GM19035 (cell line): Measurements from ENCODE around the gene TAGLN.

Experiments used
- ATAC-seq: cut with Tn5 transposase; IDR thresholded peaks from one replicate; pipeline ENCODE4 v1.9.1; 2021; ENCODE audit not compliant: unreplicated experiment

The TAGLN gene

DNA sequence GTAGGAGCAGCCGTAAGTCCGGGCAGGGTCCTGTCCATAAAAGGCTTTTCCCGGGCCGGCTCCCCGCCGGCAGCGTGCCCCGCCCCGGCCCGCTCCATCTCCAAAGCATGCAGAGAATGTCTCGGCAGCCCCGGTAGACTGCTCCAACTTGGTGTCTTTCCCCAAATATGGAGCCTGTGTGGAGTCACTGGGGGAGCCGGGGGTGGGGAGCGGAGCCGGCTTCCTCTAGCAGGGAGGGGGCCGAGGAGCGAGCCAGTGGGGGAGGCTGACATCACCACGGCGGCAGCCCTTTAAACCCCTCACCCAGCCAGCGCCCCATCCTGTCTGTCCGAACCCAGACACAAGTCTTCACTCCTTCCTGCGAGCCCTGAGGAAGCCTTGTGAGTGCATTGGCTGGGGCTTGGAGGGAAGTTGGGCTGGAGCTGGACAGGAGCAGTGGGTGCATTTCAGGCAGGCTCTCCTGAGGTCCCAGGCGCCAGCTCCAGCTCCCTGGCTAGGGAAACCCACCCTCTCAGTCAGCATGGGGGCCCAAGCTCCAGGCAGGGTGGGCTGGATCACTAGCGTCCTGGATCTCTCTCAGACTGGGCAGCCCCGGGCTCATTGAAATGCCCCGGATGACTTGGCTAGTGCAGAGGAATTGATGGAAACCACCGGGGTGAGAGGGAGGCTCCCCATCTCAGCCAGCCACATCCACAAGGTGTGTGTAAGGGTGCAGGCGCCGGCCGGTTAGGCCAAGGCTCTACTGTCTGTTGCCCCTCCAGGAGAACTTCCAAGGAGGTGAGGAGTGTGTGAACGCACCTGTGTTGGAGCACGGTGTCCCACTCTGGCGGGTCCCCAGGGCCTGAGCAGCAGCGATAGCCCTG is at the start of gene TAGLN:
TSS of gene TAGLN (plus strand) at position 318 of the 863 bp plus-strand sequence. CDS start 3,644 bp downstream, outside the sequence.
- no peak for ATAC-seq

DNA sequence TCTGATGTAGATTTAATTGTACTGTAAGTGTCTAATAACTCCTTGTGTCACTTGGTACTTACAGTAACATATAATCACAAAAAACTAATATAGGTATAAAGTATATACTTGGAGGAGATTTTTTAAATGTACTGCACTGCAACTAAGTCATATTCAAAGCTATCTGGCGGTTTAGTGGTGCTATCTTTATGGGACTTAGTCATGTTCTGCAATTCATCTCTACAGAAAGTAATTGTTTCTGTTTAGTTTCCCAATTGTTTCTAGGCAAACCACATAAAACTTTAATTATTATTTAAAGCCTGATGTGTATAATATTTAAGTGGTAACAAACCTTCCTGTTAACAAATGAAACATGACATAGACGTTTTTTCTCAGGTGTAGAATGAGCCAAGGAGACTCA is 47.1 kb upstream of the TAGLN start:
- no peak for ATAC-seq

DNA sequence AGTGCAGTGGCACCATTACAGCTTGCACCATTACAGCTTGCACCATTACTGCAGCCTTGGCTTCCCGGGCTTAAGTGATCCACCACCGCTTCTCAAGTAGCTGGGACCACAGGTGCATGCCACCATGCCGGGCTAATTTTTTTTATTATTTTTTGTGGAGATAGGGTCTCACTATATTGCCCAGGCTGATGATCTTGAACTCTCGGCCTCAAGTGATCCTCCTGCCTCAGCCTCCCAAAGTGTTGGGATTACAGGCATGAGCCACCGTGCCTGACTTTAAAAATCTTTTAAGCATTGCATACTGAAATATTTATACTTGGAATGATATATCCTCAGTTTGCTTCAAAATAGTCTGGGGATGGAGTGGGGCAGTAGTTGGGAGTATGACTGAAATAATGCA is 44.7 kb upstream of the TAGLN start:
- ATAC-seq, result no peak

DNA sequence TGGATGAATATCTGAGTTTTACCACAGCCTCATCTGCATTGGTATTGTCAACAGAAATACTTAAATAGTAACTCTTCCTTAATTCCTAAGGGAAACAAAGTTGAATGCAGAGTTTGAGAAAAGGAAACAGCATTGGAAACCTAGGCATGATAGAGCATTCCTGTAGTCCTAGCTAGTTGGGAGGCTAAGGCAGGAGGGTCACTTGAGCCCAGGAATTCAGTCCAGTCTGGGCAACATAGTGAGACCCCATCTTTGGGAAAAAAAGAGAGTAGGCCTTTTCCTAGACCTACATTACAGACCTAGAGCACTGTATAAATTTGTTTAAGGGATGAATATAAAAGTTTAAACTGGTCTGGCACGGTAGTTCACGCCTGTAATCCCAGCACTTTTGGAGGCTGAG is 41.7 kb upstream of the TAGLN start:
- ATAC-seq, result no peak

DNA sequence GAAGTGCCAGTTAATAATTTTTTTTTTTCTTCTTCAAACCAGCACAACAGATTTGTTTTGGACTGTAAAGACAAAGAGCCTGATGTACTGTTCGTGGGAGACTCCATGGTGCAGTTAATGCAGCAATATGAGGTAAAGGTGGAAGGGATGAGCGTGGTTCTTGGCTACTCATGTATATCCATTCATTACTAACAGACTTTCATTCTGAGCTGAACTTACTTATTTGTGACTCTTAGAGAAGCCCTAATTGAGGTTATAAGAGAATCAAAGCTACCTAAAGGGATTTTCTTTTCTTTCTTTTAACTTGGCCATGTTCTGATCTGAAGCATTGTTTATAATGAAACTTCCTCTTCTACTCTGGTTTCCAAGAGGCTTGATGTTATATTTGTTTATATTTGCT is 39.3 kb upstream of the TAGLN start:
- ATAC-seq, result no peak

DNA sequence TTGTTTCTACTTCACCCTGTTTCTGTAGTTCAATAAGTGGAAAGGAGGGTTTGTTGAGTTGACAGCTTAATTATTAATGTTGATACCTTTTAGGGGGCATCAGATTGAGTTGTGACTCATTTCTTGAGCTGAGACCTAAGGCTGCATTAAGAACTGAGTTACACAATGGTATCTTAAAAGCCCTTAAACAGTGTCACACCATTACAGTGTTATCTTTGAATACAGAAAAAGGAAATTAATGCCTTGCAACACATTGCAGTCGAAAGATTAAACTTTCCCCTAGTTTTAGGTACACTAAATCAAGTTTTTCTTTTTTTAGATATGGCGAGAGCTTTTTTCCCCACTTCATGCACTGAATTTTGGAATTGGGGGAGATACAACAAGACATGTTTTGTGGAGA is 38.3 kb upstream of the TAGLN start:
- ATAC-seq, result no peak

DNA sequence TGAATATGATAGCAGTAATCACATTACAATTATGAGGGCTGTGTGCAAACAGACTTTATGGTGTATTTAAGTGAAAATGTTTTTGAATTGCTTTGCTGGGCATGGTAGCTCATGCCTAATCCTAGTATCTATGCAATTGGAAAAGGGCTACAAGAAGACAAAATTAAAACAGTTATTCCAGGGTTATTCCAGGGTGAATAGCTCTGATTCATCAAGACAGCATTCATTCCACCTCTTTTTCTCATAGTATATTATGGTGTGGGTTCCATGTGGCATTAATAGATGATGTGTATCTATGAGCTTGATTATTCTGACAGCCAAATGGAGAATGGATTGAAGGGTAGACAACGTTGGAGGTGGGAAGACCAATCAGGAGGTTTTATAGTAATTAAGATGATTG is 32.7 kb upstream of the TAGLN start:
- no peak for ATAC-seq

DNA sequence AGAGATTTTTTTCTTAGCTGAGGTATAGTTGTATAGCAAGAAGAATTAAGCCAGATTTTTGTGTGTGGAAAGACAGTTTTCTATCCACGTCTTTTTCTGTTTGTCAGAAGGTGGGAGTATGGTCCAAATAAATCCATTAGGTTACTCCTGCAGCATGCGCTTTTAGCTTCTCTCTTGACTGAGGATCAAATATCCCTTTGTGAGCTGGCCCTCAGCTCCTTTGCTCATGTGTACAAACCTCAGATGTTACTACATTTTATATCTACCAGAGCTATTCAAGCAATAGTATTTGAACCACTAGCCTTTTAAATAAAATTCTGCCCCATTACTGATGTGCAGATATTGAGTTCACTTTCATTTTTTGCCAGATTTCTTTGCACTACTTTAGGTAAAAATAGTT is 29.4 kb upstream of the TAGLN start:
- no peak for ATAC-seq

DNA sequence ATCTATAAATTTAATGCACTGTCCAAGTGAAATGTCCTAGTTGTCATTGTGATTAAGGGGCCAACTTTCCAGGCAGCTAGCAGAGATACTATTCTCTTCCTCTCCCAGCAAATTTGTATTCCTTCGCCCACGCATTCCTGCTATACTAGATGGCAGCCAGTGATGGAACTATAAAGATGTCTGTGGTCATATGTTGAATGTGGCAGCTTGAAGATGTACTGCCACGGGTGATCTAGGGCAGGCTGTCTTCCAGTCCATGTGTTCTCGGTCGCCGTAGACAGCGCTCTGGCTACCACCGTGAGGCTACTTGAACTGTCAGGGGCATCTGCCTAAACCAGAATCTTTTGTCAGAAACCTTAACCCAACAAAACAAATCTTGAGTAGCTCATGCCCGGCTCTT is 29.0 kb upstream of the TAGLN start:
- ATAC-seq, result no peak

DNA sequence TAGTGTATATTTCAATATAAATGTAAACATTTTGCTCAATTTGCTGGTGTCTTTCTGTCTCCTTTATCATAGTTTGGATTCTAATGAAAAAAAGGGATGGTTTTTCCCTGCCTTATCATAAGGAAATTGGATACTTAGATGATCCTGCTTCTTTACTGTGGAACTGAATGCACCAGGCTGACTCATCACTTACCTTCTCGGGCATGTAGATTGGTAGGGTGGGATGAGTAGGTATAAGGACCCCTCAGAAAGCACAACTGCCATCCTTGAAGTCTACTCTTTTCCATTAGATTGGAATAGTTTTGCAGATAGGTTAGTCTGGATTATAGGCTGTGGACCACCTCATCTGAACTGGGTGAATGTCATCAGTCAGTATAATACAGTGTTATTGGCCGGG is 28.2 kb upstream of the TAGLN start:
- ATAC-seq, result no peak

DNA sequence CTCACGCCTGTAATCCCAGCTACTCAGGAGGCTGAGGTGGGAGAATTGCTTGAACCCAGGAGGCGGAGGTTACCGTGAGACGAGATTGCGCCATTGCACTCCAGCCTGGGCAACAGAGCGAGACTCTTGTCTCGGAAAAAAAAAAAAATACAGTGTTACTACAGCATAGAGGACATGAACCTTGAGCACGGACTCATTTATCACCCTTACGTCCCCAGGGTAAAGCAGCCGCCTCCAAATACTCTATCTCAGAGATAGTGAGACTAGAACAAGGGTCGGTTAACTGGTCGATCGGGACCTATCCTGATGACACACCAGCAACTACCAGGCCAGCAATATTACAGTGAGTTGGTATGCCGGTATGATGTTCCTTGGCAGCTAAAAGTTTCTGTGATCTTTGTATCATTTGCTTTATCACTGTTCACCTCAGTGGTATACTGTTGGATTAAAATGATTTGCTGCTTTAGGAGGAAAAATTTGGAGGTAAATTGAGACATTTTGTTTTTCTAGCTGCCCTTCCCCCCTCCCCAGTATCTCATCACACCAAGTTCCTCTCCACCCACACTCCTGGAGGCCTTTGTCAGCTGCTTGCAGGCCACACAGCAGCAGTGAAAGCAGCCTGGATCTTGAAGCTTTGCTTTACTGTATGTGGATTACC is 27.6 kb upstream of the TAGLN start:
- ATAC-seq, result no peak

DNA sequence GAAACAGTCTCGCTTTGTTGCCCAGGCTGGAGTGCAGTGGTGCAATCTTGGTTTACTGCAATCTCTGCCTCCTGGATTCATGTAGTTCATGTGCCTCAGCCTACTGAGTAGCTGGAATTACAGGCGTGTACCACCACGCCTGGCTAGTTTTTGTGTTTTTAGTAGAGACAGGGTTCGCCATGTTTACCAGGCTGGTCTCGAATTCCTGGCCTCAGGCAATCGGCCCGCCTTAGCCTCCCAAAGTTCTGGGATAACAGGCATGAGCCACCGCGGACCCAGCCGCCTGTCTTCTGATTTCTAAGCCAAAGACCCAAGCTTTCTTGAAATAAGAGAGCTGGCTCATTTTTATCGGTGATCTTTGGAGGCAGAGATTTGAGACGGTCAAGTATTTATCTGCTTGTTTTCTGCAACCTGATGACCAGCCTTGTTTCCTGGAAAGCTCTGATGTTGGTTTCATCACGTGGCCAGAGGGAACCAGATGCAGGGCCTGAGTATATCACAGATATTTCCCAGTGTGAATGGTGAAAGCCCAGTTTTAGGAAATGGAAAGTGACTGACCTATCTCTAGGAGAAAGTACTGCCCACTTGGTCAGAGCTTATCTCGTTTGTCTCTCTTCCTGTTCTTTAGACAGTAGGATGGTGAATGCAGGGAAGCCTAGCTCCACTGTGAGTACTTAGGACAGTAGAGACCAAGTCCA is 26.3 kb upstream of the TAGLN start:
- ATAC-seq, result no peak

DNA sequence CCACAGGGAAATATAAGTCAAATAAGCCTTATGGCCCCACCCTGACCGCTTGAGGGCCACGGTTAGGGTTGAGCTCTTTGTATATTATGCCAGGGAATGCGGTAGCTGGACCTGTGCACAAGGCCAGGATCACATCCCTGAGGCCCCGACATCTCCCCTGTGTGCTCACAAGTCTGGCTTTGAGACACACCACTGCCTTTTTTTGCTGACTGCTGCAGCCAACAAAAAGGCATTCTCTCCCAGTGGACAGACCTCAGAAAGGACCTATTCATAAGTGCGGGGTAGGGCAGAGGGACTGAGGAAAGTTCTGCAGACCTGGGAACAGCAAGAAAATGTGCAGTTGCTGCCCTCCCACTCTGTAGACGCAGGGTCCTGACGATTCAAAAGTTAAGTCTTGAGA is 24.1 kb upstream of the TAGLN start:
- ATAC-seq, result no peak

DNA sequence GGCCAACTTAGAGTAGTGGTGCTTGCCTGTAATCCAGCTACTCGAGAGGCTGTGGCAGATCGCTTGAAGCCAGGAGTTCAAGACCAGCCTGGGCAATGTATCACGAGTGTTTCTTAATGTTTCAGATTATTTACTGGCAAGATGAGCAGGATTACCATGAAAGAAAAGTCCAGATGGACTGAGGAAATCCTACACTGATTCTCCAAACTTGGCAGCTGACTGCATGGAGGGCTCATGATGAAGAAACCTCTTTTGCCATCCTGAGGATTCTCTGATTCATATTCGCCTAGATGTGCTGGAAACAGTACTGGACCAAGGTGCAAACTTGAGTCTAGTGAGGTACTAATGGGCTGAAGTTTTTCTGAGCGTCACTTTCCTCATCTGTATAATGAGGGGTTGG is 23.4 kb upstream of the TAGLN start:
- no peak for ATAC-seq

DNA sequence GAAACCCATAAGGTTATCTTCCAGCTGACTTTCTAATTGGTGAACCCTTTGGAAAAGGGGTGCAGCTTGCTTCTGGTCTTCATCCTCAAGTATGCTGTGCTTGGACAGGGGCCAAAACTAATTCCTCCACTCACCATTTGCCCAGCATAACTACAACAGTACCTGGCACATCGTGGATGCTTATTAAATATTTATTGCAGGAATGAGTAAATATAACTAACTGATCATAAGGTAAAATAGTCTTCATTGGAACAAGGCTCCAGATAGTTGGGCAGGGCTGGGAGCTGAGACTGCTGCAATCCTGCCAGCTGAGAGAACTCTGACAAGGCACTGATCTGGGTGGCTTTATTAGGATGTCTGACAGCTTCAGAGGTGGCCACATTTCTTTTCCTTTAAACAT is 23.0 kb upstream of the TAGLN start:
- no peak for ATAC-seq

DNA sequence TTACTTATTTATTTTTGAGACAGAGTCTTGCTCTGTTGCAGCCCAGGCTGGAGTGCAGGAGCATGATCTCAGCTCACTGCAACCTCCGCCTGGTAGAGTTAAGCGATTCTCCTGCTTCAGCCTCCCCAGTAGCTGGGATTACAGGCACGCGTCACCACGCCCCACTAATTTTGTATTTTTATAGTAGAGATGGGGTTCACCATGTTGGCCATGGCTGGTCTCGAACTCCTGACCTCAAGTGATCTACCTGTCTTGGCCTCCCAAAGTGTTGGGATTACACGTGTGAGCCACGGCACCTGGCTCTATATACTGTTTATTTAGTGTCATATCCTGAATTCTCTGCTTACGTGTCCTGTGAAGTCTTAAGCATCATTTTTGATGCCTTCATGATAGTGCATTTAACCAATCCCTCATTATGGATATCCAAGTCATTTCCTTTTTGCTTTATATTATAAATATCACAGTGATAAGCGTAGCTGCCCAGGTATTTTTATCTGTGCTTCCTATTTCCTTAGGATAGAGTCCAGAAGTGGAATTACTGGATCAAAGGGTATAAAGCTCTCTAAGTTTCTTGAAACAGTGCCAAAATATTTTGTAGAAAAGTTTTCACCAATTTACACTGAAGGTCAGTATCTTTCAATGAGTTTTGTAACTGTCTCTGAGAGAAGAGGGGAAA is 21.5 kb upstream of the TAGLN start:
- ATAC-seq, result no peak

DNA sequence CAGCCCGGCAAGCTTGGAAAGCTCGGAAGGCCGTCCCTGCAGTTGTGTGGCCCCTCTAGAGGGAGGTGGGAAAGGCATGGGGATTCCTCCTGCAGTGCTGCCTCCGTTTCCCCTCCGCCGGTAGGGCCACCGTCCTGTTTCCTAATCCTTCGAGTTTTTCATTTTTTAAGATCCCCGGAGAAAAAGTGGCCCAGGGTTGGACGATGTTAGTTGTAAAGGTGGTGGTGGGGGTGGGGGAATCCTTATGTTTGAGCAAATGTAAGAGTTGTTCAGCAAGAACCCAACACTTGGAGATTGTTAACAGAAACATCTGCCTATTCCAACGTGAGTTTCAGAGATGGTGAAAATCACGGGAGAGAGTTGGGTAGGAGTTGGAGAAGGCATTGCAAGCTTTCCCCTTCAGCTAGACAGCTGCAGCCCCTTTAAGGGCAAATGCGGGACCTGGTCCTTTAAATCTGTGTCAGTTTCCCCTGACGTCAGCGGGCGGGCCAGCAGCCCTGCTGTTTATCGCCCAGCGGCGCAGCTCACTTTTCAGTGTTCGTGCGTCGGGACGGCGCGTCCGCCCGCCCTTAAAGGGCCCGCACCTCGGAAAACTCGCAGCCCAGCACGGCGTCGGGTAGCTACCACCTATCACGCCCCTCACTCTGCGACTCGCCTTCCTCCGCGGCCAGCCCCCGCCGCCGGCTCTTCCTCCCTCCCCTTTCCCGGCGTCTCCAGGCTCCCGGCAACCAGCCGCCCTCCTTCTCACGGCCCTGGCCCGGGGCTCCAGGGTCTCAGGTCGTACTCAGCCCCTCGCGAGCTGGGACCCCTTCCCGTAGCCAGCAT is 20.7 kb upstream of the TAGLN start, which contains the start of gene SIDT2:
TSS of gene SIDT2 (plus strand) at position 534 of the 825 bp plus-strand sequence. CDS start 521 bp downstream, outside the sequence.
- ATAC-seq, result peak; percentile 93

DNA sequence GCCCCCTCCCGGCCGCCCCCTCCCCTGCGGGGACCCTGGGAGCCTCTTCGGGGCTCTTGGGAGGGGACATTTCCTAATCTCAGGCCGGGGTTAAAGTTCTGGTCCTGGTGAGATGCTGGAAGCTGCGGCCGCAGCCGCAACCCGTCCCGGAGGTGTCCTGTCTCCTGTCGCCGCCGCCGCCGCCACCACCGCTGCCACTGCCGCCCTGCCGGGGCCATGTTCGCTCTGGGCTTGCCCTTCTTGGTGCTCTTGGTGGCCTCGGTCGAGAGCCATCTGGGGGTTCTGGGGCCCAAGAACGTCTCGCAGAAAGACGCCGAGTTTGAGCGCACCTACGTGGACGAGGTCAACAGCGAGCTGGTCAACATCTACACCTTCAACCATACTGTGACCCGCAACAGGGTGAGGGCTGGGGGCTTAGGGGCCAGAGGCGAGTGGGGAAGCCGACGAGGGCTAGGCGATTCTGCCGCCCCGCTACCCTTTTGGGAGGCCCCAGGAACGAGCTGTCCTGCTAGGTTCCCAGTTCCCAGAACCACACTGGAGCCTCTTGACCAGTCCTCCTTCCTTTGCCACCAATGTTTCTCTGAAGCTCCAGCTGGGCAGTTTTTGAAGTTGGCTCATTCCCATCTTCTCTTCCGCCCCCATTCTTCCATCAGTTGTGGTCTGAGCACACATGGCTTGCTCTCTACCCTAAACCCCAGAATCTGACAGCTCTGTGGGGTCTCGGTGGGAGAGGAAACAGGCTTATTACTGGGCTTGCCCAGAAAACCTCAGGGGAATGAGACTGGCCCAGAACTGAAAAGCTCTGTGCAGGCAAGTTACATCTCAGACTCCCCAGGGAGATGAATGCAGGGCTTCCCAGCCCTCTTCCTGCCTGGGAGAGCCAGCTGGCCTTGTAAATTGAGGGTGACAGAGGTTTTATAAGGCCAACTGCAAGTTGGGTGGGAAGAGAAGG is 19.8 kb upstream of the TAGLN start:
- ATAC-seq, result peak; percentile 39

DNA sequence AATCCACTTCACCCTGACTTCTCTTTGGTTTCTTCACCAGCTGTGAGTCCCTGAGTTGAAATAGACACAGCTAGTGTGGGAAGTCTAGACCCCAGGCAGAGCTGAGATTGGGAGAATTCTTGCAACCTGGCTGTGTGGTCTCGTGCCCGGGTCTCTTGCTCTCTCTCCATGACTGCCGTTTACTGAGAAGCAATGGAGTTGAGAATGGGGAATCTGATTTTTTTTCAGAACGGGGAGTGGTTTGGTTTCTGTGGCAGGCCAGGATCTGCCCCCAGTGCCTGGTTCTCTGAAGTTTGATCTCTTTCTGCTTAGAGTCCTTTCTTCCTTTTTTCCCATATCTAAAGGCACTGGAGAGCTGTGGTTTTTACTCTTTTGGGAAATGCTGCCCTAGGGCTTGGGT is 19.1 kb upstream of the TAGLN start:
- ATAC-seq, result no peak
